GM18502 (cell line): ENCODE measurements around the gene STIM1.

Experiments used
- ATAC-seq: cut with Tn5 transposase; IDR thresholded peaks from one replicate; pipeline ENCODE4 v1.9.1; 2021; ENCODE audit warnings: mild to moderate bottlenecking; ENCODE audit not compliant: unreplicated experiment, poor library complexity

The STIM1 gene

GRCh38 chr11:3964056-3964455, 108.6 kb downstream of the STIM1 start:
- no peak for ATAC-seq

- no peak for ATAC-seq
Observed at GRCh38 chr11:3964935-3965604, 109.6 kb downstream of the STIM1 start.

GRCh38 chr11:3967695-3968094, 112.2 kb downstream of the STIM1 start:
- no peak for ATAC-seq

GRCh38 chr11:3969200-3969599, 113.7 kb downstream of the STIM1 start:
- no peak for ATAC-seq

- no peak for ATAC-seq
Observed at GRCh38 chr11:3969613-3970012, 114.1 kb downstream of the STIM1 start.

- no peak for ATAC-seq
Observed at GRCh38 chr11:3970108-3970507, 114.6 kb downstream of the STIM1 start.

GRCh38 chr11:3971756-3972404, 116.4 kb downstream of the STIM1 start:
- ATAC-seq = no peak

GRCh38 chr11:3972431-3972830, 117.0 kb downstream of the STIM1 start:
- ATAC-seq = no peak

GRCh38 chr11:3977078-3977477, 121.6 kb downstream of the STIM1 start:
- ATAC-seq = no peak

- no peak for ATAC-seq
Observed at GRCh38 chr11:3981084-3981633, 125.7 kb downstream of the STIM1 start.

GRCh38 chr11:3982431-3982830, 127.0 kb downstream of the STIM1 start:
- no peak for ATAC-seq

- ATAC-seq = no peak
Observed at GRCh38 chr11:3983101-3983500, 127.6 kb downstream of the STIM1 start.

- no peak for ATAC-seq
Observed at GRCh38 chr11:3984896-3985295, 129.4 kb downstream of the STIM1 start.

GRCh38 chr11:3985631-3986030, 130.2 kb downstream of the STIM1 start:
- no peak for ATAC-seq

- ATAC-seq = no peak
Observed at GRCh38 chr11:3986301-3986700, 130.8 kb downstream of the STIM1 start.

- no peak for ATAC-seq
Observed at GRCh38 chr11:3989276-3989920, 133.9 kb downstream of the STIM1 start.

GRCh38 chr11:3989921-3990290, 134.4 kb downstream of the STIM1 start:
- no peak for ATAC-seq

- ATAC-seq = no peak
Observed at GRCh38 chr11:3990406-3990805, 134.9 kb downstream of the STIM1 start.

- no peak for ATAC-seq
Observed at GRCh38 chr11:3992964-3993363, 137.5 kb downstream of the STIM1 start.

- ATAC-seq = no peak
Observed at GRCh38 chr11:3994030-3994640, 138.7 kb downstream of the STIM1 start.

GRCh38 chr11:3995307-3995706, 139.8 kb downstream of the STIM1 start:
- no peak for ATAC-seq
